ENCODE data around the gene CCL20.

GRCh38 chr2:227824711-227825110 lies 11.1 kb downstream of the CCL20 start:
- TF ChIP-seq CTCF (IDR thresholded peaks at IDR 0.05; ENCODE audit: insufficient read depth, low read depth, low read length) (no peak), EZH2 (IDR thresholded peaks at IDR 0.05; ENCODE audit: insufficient read depth, low read length) (no peak)

Data from astrocyte (in vitro differentiated cells and primary cell).